ENCODE measurements around the gene ALPL. TPM values are rescaled to one million over a fixed set of nuclear protein-coding genes. Genes with fewer than 3 reads are reported as not detected.

The ALPL gene
- total and polyA plus RNA-seq, 10 of the 15 experiments (the other 5 are each of a cell fraction or from before 2014, with no cell fraction given) = 0.07 to 0.59 (median 0.31) TPM; not detected in 2

DNA sequence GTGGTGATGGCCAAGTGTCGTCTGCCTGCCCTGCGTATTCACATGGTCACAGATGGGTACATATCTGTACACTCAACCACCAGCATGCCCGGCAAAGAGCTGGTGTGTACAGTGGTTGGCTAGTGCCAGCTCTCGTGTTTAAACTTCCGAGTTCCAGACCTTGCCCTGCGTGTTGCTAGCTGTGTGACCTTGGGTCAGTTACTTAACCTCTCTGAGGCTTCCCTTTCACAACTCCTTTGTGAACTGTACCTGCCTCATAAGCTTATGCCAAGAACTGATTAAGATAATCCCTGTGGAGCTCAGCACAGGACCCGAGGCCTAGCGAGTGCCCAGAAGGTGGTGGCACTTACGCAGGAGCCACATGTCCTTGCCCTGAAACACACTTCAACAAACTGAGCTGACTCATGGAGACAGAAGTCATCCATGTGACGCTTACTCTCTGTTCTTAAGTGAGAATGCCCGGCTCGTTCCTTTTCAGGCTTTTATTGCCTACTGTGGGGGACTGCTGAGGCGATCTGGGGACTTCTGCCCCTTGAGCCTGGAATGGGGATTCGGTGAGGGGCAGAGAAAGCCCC is 55.4 kb downstream of the ALPL start (continued):
- TF ChIP-seq, protein P1, sequence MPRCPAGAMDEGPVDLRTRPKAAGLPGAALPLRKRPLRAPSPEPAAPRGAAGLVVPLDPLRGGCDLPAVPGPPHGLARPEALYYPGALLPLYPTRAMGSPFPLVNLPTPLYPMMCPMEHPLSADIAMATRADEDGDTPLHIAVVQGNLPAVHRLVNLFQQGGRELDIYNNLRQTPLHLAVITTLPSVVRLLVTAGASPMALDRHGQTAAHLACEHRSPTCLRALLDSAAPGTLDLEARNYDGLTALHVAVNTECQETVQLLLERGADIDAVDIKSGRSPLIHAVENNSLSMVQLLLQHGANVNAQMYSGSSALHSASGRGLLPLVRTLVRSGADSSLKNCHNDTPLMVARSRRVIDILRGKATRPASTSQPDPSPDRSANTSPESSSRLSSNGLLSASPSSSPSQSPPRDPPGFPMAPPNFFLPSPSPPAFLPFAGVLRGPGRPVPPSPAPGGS (IDR thresholded peaks at IDR 0.05; ENCODE audit: borderline replicate concordance, insufficient read depth, low read depth, low read length, poor library complexity, severe bottlenecking) = no peak
- TF ChIP-seq MTA2 (IDR thresholded peaks at IDR 0.05; ENCODE audit: low read depth) (no peak), BMI1 (IDR thresholded peaks at IDR 0.05; ENCODE audit: borderline replicate concordance) (no peak), HDAC6 (IDR thresholded peaks at IDR 0.05; ENCODE audit: unreplicated experiment) (no peak), BRCA1 (IDR thresholded peaks at IDR 0.05; ENCODE audit: low read depth, low read length) (no peak)

DNA sequence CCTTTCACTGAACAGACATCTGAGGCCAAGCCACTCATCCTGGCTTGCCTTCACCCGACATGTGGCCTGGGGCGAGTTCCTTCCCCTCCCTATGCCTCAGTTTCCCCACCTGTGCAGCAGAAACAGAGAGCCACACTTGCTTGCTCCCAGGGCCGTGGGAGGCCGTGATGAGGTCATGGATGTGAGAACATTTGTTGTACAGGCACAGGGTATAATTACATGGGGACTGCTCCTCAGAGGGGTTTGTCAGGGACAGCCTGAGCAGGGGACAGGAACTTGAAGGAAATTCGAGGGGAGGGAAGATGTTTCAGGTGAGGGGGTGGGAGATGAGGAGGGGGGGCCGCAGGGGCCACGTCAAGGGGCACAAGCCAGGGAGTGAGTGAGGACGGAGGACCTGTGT is 56.1 kb downstream of the ALPL start:
- FAIRE-seq (no peak), ATAC-seq (no peak), DNase-seq (ENCODE audit: low read depth, low spot score) (no peak)
- Histone ChIP-seq H3K4me2 (ENCODE audit: control insufficient read depth, insufficient read depth) (no peak overlapping the region), H3K4me3 (no peak overlapping the region), H2AFZ (ENCODE audit: control insufficient read depth, low read depth, low read length) (no peak overlapping the region), H4K20me1 (ENCODE audit: control insufficient read depth, insufficient read depth) (no peaks in the 10 kb centered on the region), H3K9ac (ENCODE audit: control insufficient read depth, insufficient read depth, low read length) (no peak overlapping the region), H3K27ac (ENCODE audit: control insufficient read depth, insufficient read depth) (no peak overlapping the region), H3K9me3 (replicated peaks; ENCODE audit: control insufficient read depth, insufficient read depth, low read length) (no peaks in the 10 kb centered on the region), H3K27me3 (replicated peaks in 1 of 2; ENCODE audit: control insufficient read depth in 2 of 2, insufficient read depth in 2 of 2, low read length in 1 of 2) (no peaks in the 10 kb centered on the region), H3K4me1 (ENCODE audit: control insufficient read depth, insufficient read depth, low read length) (no peaks in the 10 kb centered on the region), H3K79me2 (ENCODE audit: control insufficient read depth, insufficient read depth, low read length) (no peaks in the 10 kb centered on the region), H3K36me3 (ENCODE audit: control insufficient read depth in 2 of 2, insufficient read depth in 2 of 2, low read length in 1 of 2) (no peaks in the 10 kb centered on the region)
- intact Hi-C loops (cut with micrococcal nuclease; ENCODE audit: unreplicated experiment) = no loop called here
- ChIA-PET SMC1A (ENCODE audit: uncharacterized antibody, unreplicated experiment) (interaction anchor here (0.7 kb wide), 1 partner anchor 333 kb away, joined by 3 read pairs; no protein-coding TSS in a partner anchor), POLR2A (no interaction called here), CTCF (interaction anchor here (0.7 kb wide), 1 partner anchor 75 kb away, joined by 3 read pairs; no protein-coding TSS in a partner anchor), RAD21 (ENCODE audit: unreplicated experiment) (no interaction called here)
- WGBS (ENCODE audit: insufficient coverage, insufficient replicate concordance, low lambda C conversion rate, missing lambda C conversion rate) = 0% methylated on average over 7 of the region's 8 CpGs
- in situ Hi-C loops (cut with MboI) = no loop called here
- BruUV-seq (replicated peaks) = no TSS peak
- TF ChIP-seq IRF4 (IDR thresholded peaks at IDR 0.05; ENCODE audit: low read depth, low read length) = no peak
- no peak for TF ChIP-seq SREBF1 (IDR thresholded peaks at IDR 0.05; ENCODE audit: low read length)
- TF ChIP-seq, protein P2, sequence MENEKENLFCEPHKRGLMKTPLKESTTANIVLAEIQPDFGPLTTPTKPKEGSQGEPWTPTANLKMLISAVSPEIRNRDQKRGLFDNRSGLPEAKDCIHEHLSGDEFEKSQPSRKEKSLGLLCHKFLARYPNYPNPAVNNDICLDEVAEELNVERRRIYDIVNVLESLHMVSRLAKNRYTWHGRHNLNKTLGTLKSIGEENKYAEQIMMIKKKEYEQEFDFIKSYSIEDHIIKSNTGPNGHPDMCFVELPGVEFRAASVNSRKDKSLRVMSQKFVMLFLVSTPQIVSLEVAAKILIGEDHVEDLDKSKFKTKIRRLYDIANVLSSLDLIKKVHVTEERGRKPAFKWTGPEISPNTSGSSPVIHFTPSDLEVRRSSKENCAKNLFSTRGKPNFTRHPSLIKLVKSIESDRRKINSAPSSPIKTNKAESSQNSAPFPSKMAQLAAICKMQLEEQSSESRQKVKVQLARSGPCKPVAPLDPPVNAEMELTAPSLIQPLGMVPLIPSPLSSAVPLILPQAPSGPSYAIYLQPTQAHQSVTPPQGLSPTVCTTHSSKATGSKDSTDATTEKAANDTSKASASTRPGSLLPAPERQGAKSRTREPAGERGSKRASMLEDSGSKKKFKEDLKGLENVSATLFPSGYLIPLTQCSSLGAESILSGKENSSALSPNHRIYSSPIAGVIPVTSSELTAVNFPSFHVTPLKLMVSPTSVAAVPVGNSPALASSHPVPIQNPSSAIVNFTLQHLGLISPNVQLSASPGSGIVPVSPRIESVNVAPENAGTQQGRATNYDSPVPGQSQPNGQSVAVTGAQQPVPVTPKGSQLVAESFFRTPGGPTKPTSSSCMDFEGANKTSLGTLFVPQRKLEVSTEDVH (IDR thresholded peaks at IDR 0.05; ENCODE audit: low read depth, partially characterized antibody) = no peak
- no peak for TF ChIP-seq STAT3 (IDR thresholded peaks at IDR 0.05; ENCODE audit: low read depth, low read length)
- TF ChIP-seq SMAD1 (IDR thresholded peaks at IDR 0.05; ENCODE audit: low read depth, partially characterized antibody) = no peak
- no peak for TF ChIP-seq STAT1 (conservative IDR thresholded peaks at IDR 0.05)
- TF ChIP-seq CEBPB (IDR thresholded peaks at IDR 0.05; ENCODE audit: borderline replicate concordance in 1 of 2, low read depth in 2 of 2, low read length in 2 of 2) = no peak
- no peak for TF ChIP-seq TCF7 (IDR thresholded peaks at IDR 0.05; ENCODE audit: borderline replicate concordance)
- TF ChIP-seq, protein P3, sequence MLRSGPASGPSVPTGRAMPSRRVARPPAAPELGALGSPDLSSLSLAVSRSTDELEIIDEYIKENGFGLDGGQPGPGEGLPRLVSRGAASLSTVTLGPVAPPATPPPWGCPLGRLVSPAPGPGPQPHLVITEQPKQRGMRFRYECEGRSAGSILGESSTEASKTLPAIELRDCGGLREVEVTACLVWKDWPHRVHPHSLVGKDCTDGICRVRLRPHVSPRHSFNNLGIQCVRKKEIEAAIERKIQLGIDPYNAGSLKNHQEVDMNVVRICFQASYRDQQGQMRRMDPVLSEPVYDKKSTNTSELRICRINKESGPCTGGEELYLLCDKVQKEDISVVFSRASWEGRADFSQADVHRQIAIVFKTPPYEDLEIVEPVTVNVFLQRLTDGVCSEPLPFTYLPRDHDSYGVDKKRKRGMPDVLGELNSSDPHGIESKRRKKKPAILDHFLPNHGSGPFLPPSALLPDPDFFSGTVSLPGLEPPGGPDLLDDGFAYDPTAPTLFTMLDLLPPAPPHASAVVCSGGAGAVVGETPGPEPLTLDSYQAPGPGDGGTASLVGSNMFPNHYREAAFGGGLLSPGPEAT (IDR thresholded peaks at IDR 0.05; ENCODE audit: low read depth) = no peak
- no peak for TF ChIP-seq SUZ12 (IDR thresholded peaks at IDR 0.05; ENCODE audit: unreplicated experiment)
- TF ChIP-seq MYB (IDR thresholded peaks at IDR 0.05; ENCODE audit: borderline replicate concordance, low read depth, low read length) = no peak
- no peak for TF ChIP-seq SIX5 (IDR thresholded peaks at IDR 0.05; ENCODE audit: low read depth, low read length, severe bottlenecking)

Data from GM12878 (cell line).